ENCODE data around the gene CELSR1. TPM values are rescaled to one million over a fixed set of nuclear protein-coding genes. Genes with fewer than 3 reads are reported as not detected.

The CELSR1 gene
- total and polyA plus RNA-seq, 12 donors: 0.11 to 4.3 (median 1.9) TPM

GRCh38 chr22:46574993-46575910 is 37.8 kb upstream of the CELSR1 start:
- TF ChIP-seq CTCF (IDR thresholded peaks at IDR 0.05) (no peak), POLR2A (IDR thresholded peaks at IDR 0.05) (no peak)
- no peak overlapping the region for H3K4me3 ChIP-seq
- WGBS, 4 donors: 61 to 68% (median 64%) methylated on average over 15 to 19 of the region's 19 CpGs
- peaks cover 21 to 40% of the 10 kb centered on the region in 2 donors for H3K4me1 ChIP-seq (replicated peaks in 1 of 2)
- intact Hi-C loops (cut with DNase I): loop anchor here (10.0 kb wide), 2 partner anchors 80 to 160 kb away; partner anchors contain the start of gene CERK (in 1 of the 2)
- H3K27ac ChIP-seq: peak overlapping the region in 3 of 5 donors; percentile 53 to 80 (median 73)
- H3K36me3 ChIP-seq (replicated peaks in 1 of 2): no peaks in the 10 kb centered on the region
- no peaks in the 10 kb centered on the region for H3K27me3 ChIP-seq
- DNase-seq: peak in 5 of 7 donors; percentile 42 to 77 (median 59)
- H3K9me3 ChIP-seq (replicated peaks in 1 of 3): no peaks in the 10 kb centered on the region

GRCh38 chr22:46574438-46574992 is 37.1 kb upstream of the CELSR1 start:
- Histone ChIP-seq H3K27ac (peak overlapping the region in 2 of 5 donors; percentile 73 to 80), H3K27me3 (no peaks in the 10 kb centered on the region), H3K4me1 (replicated peaks in 1 of 2) (peaks cover 21 to 36% of the 10 kb centered on the region in 2 donors), H3K4me3 (no peak overlapping the region), H3K36me3 (replicated peaks in 1 of 2) (no peaks in the 10 kb centered on the region), H3K9me3 (replicated peaks in 1 of 3) (no peaks in the 10 kb centered on the region)
- 84 to 97% (median 88%) methylated on average over 9 to 15 of the region's 15 CpGs for WGBS, 4 donors
- DNase-seq: peak in 2 of 7 donors; percentile 8 to 14
- TF ChIP-seq CTCF (IDR thresholded peaks at IDR 0.05) (no peak), POLR2A (IDR thresholded peaks at IDR 0.05) (no peak)
- intact Hi-C loops (cut with DNase I): loop anchor here (10.0 kb wide), 2 partner anchors 80 to 160 kb away; partner anchors contain the start of gene CERK (in 1 of the 2)

GRCh38 chr22:46573781-46574437 is 36.5 kb upstream of the CELSR1 start:
- Histone ChIP-seq H3K9me3 (replicated peaks in 1 of 3) (no peaks in the 10 kb centered on the region), H3K27ac (no peak overlapping the region), H3K4me1 (replicated peaks in 1 of 2) (peaks cover 21 to 30% of the 10 kb centered on the region in 2 donors), H3K4me3 (no peak overlapping the region), H3K36me3 (replicated peaks in 1 of 2) (no peaks in the 10 kb centered on the region), H3K27me3 (no peaks in the 10 kb centered on the region)
- peak in 2 of 7 donors; percentile 11 to 20 for DNase-seq
- WGBS, 4 donors: 80 to 87% (median 84%) methylated on average over 10 to 18 of the region's 18 CpGs
- no peak for TF ChIP-seq POLR2A (IDR thresholded peaks at IDR 0.05)
- TF ChIP-seq CTCF (IDR thresholded peaks at IDR 0.05): no peak
- intact Hi-C loops (cut with DNase I): loop anchor here (10.0 kb wide), 2 partner anchors 81 to 161 kb away; partner anchors contain the start of gene CERK (in 1 of the 2)

Measured in adrenal gland (tissue), 12 donors.